HUES64 (cell line): Measurements from ENCODE around the gene KRTAP2-2.
"Not testable (repeated sequence)": the region's sequence is repeated elsewhere in the genome, so short reads cannot be mapped to it uniquely, and the experiment has no call there.

Experiments
- H3K27ac ChIP-seq: 2 replicates; pipeline ENCODE4 v1.7.0; 2013; ENCODE audit warnings: low read depth, low read length, inconsistent platforms
- H3K27me3 ChIP-seq: 2 replicates; pipeline ENCODE4 v1.6.1; 2013; ENCODE audit warnings: mild to moderate bottlenecking, low read length; ENCODE audit not compliant: insufficient read depth
- H3K36me3 ChIP-seq: 2 replicates; pipeline ENCODE4 v1.6.1; 2013; ENCODE audit warnings: mild to moderate bottlenecking, low read length; ENCODE audit not compliant: insufficient read depth
- H3K4me1 ChIP-seq: 2 replicates; pipeline ENCODE4 v1.6.1; 2013; ENCODE audit warnings: mild to moderate bottlenecking, low read length, moderate library complexity; ENCODE audit not compliant: insufficient read depth
- H3K4me3 ChIP-seq: 2 replicates; pipeline ENCODE4 v1.5.1; 2013; ENCODE audit warnings: mild to moderate bottlenecking, low read length, moderate library complexity
- H3K9ac ChIP-seq: 2 replicates; pipeline ENCODE4 v1.6.1; 2013; ENCODE audit warnings: mild to moderate bottlenecking, low read depth, low read length
- H3K9me3 ChIP-seq: 2 replicates; pipeline ENCODE4 v1.6.1; 2013; ENCODE audit warnings: low read depth, low read length; ENCODE audit not compliant: insufficient read depth
- WGBS: fragments of 150-250, 120-280 bp; methylation state at CpG from one replicate; pipeline ENCODE4 v1.1.7; 2013; ENCODE audit warnings: missing lambda C conversion rate; 5-methylcytosine and 5-hydroxymethylcytosine counted together

The KRTAP2-2 gene

GRCh38 chr17:41061964-41062363, 6.9 kb upstream of the KRTAP2-2 start:
- no peak overlapping the region for H3K4me3 ChIP-seq
- WGBS = 100% methylated on average over 1 of the region's 1 CpG
- H3K4me1 ChIP-seq = peaks cover 7% of the 10 kb centered on the region; the same call in 1 of the 2 replicates
- H3K27me3 ChIP-seq = no peaks in the 10 kb centered on the region
- H3K9me3 ChIP-seq = 0 out of 2 replicates have a peak, but pooled peaks cover 4% of the 10 kb centered on the region
- no peak overlapping the region for H3K27ac ChIP-seq
- no peaks in the 10 kb centered on the region for H3K36me3 ChIP-seq
- no peak overlapping the region for H3K9ac ChIP-seq

GRCh38 chr17:41060052-41060604, 5.1 kb upstream of the KRTAP2-2 start, which contains the start of gene KRTAP2-3:
Gene KRTAP2-3, minus strand, starts transcription at chr17:41060114. Its CDS starts 64 bp downstream, at chr17:41060050.
- Histone ChIP-seq H3K9me3 (0 out of 2 replicates have a peak, but pooled peaks cover 4% of the 10 kb centered on the region), H3K27me3 (no peaks in the 10 kb centered on the region), H3K4me1 (peaks cover 7% of the 10 kb centered on the region; the same call in 1 of the 2 replicates), H3K4me3 (no peak within 1 kb of the TSS), H3K27ac (no peak within 1 kb of the TSS), H3K36me3 (no peaks in the 10 kb centered on the region), H3K9ac (no peak within 1 kb of the TSS)
- WGBS = 88% methylated on average over 6 of the region's 6 CpGs

GRCh38 chr17:41059276-41060051, 4.4 kb upstream of the KRTAP2-2 start:
- H3K9me3 ChIP-seq, H3K36me3 ChIP-seq, H3K9ac ChIP-seq, H3K27me3 ChIP-seq, H3K27ac ChIP-seq, H3K4me1 ChIP-seq, H3K4me3 ChIP-seq: not testable (repeated sequence)
- 79% methylated on average over 10 of the region's 31 CpGs for WGBS

- Histone ChIP-seq H3K9me3 (0 out of 2 replicates have a peak, but pooled peaks cover 4% of the 10 kb centered on the region), H3K27me3 (no peaks in the 10 kb centered on the region), H3K27ac (no peak overlapping the region), H3K9ac (no peak overlapping the region), H3K36me3 (no peaks in the 10 kb centered on the region), H3K4me3 (no peak overlapping the region), H3K4me1 (peaks cover 7% of the 10 kb centered on the region; the same call in 1 of the 2 replicates)
- WGBS = 88% methylated on average over 1 of the region's 5 CpGs
Observed at GRCh38 chr17:41058741-41059140, 3.7 kb upstream of the KRTAP2-2 start.

GRCh38 chr17:41057547-41057946, 2.5 kb upstream of the KRTAP2-2 start:
- Histone ChIP-seq H3K27me3 (no peaks in the 10 kb centered on the region), H3K27ac (no peak overlapping the region), H3K36me3 (no peaks in the 10 kb centered on the region), H3K4me3 (no peak overlapping the region), H3K9ac (no peak overlapping the region), H3K4me1 (peaks cover 7% of the 10 kb centered on the region; the same call in 1 of the 2 replicates), H3K9me3 (0 out of 2 replicates have a peak, but pooled peaks cover 4% of the 10 kb centered on the region)
- no CpG with 5 or more reads among the region's 1 CpG for WGBS

GRCh38 chr17:41054556-41054955, 474 bp downstream of the KRTAP2-2 start:
- H3K9ac ChIP-seq, H3K27me3 ChIP-seq, H3K27ac ChIP-seq, H3K4me1 ChIP-seq, H3K9me3 ChIP-seq, H3K4me3 ChIP-seq, H3K36me3 ChIP-seq: not testable (repeated sequence)
- WGBS = 91% methylated on average over 9 of the region's 9 CpGs

- H3K27me3 ChIP-seq = no peaks in the 10 kb centered on the region
- H3K27ac ChIP-seq = no peak overlapping the region
- no peaks in the 10 kb centered on the region for H3K36me3 ChIP-seq
- 94% methylated on average over 4 of the region's 4 CpGs for WGBS
- H3K4me1 ChIP-seq = peaks cover 2% of the 10 kb centered on the region; the same call in 1 of the 2 replicates
- 0 out of 2 replicates have a peak, but pooled peaks cover 4% of the 10 kb centered on the region for H3K9me3 ChIP-seq
- no peak overlapping the region for H3K9ac ChIP-seq
- no peak overlapping the region for H3K4me3 ChIP-seq
Observed at GRCh38 chr17:41054025-41054424, 1.0 kb downstream of the KRTAP2-2 start.

GRCh38 chr17:41052566-41052965, 2.5 kb downstream of the KRTAP2-2 start:
- Histone ChIP-seq H3K27me3 (no peaks in the 10 kb centered on the region), H3K4me3 (no peak overlapping the region), H3K9me3 (0 out of 2 replicates have a peak, but pooled peaks cover 3% of the 10 kb centered on the region), H3K36me3 (no peaks in the 10 kb centered on the region), H3K27ac (no peak overlapping the region), H3K9ac (no peak overlapping the region), H3K4me1 (peaks cover 6% of the 10 kb centered on the region; the same call in 1 of the 2 replicates)

GRCh38 chr17:41049110-41049509, 5.9 kb downstream of the KRTAP2-2 start:
- H3K4me1 ChIP-seq = peaks cover 6% of the 10 kb centered on the region; the same call in 1 of the 2 replicates
- H3K27me3 ChIP-seq = no peaks in the 10 kb centered on the region
- 79% methylated on average over 2 of the region's 2 CpGs for WGBS
- no peak overlapping the region for H3K9ac ChIP-seq
- H3K27ac ChIP-seq = no peak overlapping the region
- no peak overlapping the region for H3K4me3 ChIP-seq
- no peaks in the 10 kb centered on the region for H3K9me3 ChIP-seq
- H3K36me3 ChIP-seq = no peaks in the 10 kb centered on the region

GRCh38 chr17:41048441-41048840, 6.6 kb downstream of the KRTAP2-2 start:
- Histone ChIP-seq H3K36me3 (no peaks in the 10 kb centered on the region), H3K27me3 (no peaks in the 10 kb centered on the region), H3K4me1 (peaks cover 6% of the 10 kb centered on the region; the same call in 1 of the 2 replicates), H3K9me3 (no peaks in the 10 kb centered on the region), H3K27ac (no peak overlapping the region), H3K9ac (no peak overlapping the region), H3K4me3 (no peak overlapping the region)
- WGBS = 84% methylated on average over 7 of the region's 7 CpGs

GRCh38 chr17:41046735-41047465, 8.1 kb downstream of the KRTAP2-2 start, which contains the start of gene KRTAP2-1:
Gene KRTAP2-1, minus strand, starts transcription at chr17:41047316. Its CDS starts 49 bp downstream, at chr17:41047267.
- H3K36me3 ChIP-seq, H3K4me3 ChIP-seq, H3K9ac ChIP-seq, H3K27ac ChIP-seq, H3K9me3 ChIP-seq, H3K27me3 ChIP-seq, H3K4me1 ChIP-seq: not testable (repeated sequence)
- WGBS = 75% methylated on average over 5 of the region's 33 CpGs
